ENCODE measurements around the gene GPC6. TPM values are rescaled to one million over a fixed set of nuclear protein-coding genes. Genes with fewer than 3 reads are reported as not detected.

Gene GPC6
- total and polyA plus RNA-seq, 4 donors = 5.9 to 29.1 (median 18.2) TPM

- Histone ChIP-seq H3K9ac (ENCODE audit: low read depth in 1 of 2, low read length in 2 of 2) (no peak overlapping the region), H3K27me3 (ENCODE audit: control insufficient read depth in 4 of 4, insufficient read depth in 4 of 4, low read length in 3 of 4) (no peaks in the 10 kb centered on the region), H3K4me1 (ENCODE audit: control insufficient read depth in 4 of 4, insufficient read depth in 4 of 4, low read length in 3 of 4) (peaks cover 2 to 36% (median 21%) of the 10 kb centered on the region in 4 donors), H3K9me3 (ENCODE audit: control insufficient read depth in 4 of 4, low read length in 3 of 4) (no peaks in the 10 kb centered on the region), H3K27ac (ENCODE audit: low read depth in 1 of 2, low read length in 2 of 2) (no peak overlapping the region), H3K36me3 (ENCODE audit: control insufficient read depth in 4 of 4, insufficient read depth in 3 of 4, low read depth in 1 of 4, low read length in 3 of 4) (no peaks in the 10 kb centered on the region), H3K4me3 (ENCODE audit: low read depth in 1 of 3, low read length in 3 of 3) (no peak overlapping the region)
- DNase-seq (ENCODE audit: low spot score) = no peak
- TF ChIP-seq HNF4A (conservative IDR thresholded peaks at IDR 0.05) (peak; percentile 51 to 66), CTCF (IDR thresholded peaks at IDR 0.05; ENCODE audit: low read depth, low read length, missing input control) (no peak), RXRA (IDR thresholded peaks at IDR 0.05) (peak; percentile 39 to 57), SP1 (IDR thresholded peaks at IDR 0.05) (peak; percentile 25)
- WGBS = 52% methylated on average over 1 of the region's 1 CpG
Measured at GRCh38 chr13:93771782-93772181, 545.2 kb downstream of the GPC6 start.

- Histone ChIP-seq H3K36me3 (ENCODE audit: control insufficient read depth in 4 of 4, insufficient read depth in 3 of 4, low read depth in 1 of 4, low read length in 3 of 4) (no peaks in the 10 kb centered on the region), H3K4me3 (ENCODE audit: low read depth in 1 of 3, low read length in 3 of 3) (no peak overlapping the region), H3K9ac (ENCODE audit: low read depth in 1 of 2, low read length in 2 of 2) (no peak overlapping the region), H3K9me3 (ENCODE audit: control insufficient read depth in 4 of 4, low read length in 3 of 4) (no peaks in the 10 kb centered on the region), H3K27me3 (ENCODE audit: control insufficient read depth in 4 of 4, insufficient read depth in 4 of 4, low read length in 3 of 4) (no peaks in the 10 kb centered on the region), H3K4me1 (ENCODE audit: control insufficient read depth in 4 of 4, insufficient read depth in 4 of 4, low read length in 3 of 4) (peaks cover 0 to 18% (median 5%) of the 10 kb centered on the region in 4 donors), H3K27ac (ENCODE audit: low read depth in 1 of 2, low read length in 2 of 2) (no peak overlapping the region)
- WGBS = 92% methylated on average over 2 of the region's 2 CpGs
- no peak for TF ChIP-seq HNF4G (IDR thresholded peaks at IDR 0.05)
- no peak for TF ChIP-seq JUND (IDR thresholded peaks at IDR 0.05)
- no peak for TF ChIP-seq HNF4A (conservative IDR thresholded peaks at IDR 0.05)
- TF ChIP-seq RXRA (IDR thresholded peaks at IDR 0.05) = no peak
- TF ChIP-seq YY1 (IDR thresholded peaks at IDR 0.05) = no peak
- TF ChIP-seq MAX (IDR thresholded peaks at IDR 0.05) = no peak
- no peak for TF ChIP-seq EGR1 (IDR thresholded peaks at IDR 0.05; ENCODE audit: low read depth in 2 of 2)
- no peak for TF ChIP-seq CTCF (IDR thresholded peaks at IDR 0.05; ENCODE audit: low read depth, low read length, missing input control)
- TF ChIP-seq FOXA1 (IDR thresholded peaks at IDR 0.05) = no peak
- TF ChIP-seq TAF1 (conservative IDR thresholded peaks at IDR 0.05) = no peak
- TF ChIP-seq ATF3 (IDR thresholded peaks at IDR 0.05) = no peak
- no peak for TF ChIP-seq NR2F2 (IDR thresholded peaks at IDR 0.05)
- no peak for TF ChIP-seq SP1 (IDR thresholded peaks at IDR 0.05)
- no peak for TF ChIP-seq FOXA2 (IDR thresholded peaks at IDR 0.05)
- DNase-seq (ENCODE audit: low spot score) = no peak
Measured at GRCh38 chr13:93774506-93774905, 547.9 kb downstream of the GPC6 start.

GRCh38 chr13:93775027-93775426, 548.4 kb downstream of the GPC6 start:
- TF ChIP-seq YY1 (IDR thresholded peaks at IDR 0.05) (no peak), FOXA1 (IDR thresholded peaks at IDR 0.05) (no peak), REST (IDR thresholded peaks at IDR 0.05) (no peak), GABPA (IDR thresholded peaks at IDR 0.05 in 1 of 2, conservative IDR thresholded peaks at IDR 0.05 in 1 of 2) (no peak), TAF1 (conservative IDR thresholded peaks at IDR 0.05) (no peak), HNF4A (conservative IDR thresholded peaks at IDR 0.05) (no peak), NR2F2 (IDR thresholded peaks at IDR 0.05) (no peak), ZBTB33 (IDR thresholded peaks at IDR 0.05) (no peak), RXRA (IDR thresholded peaks at IDR 0.05) (no peak), JUND (IDR thresholded peaks at IDR 0.05) (no peak), FOXA2 (IDR thresholded peaks at IDR 0.05) (no peak)
- Histone ChIP-seq H3K9me3 (ENCODE audit: control insufficient read depth in 4 of 4, low read length in 3 of 4) (no peaks in the 10 kb centered on the region), H3K4me3 (ENCODE audit: low read depth in 1 of 3, low read length in 3 of 3) (no peak overlapping the region), H3K9ac (ENCODE audit: low read depth in 1 of 2, low read length in 2 of 2) (no peak overlapping the region), H3K36me3 (ENCODE audit: control insufficient read depth in 4 of 4, insufficient read depth in 3 of 4, low read depth in 1 of 4, low read length in 3 of 4) (no peaks in the 10 kb centered on the region), H3K27ac (ENCODE audit: low read depth in 1 of 2, low read length in 2 of 2) (peak overlapping the region; percentile 17 to 22), H3K4me1 (ENCODE audit: control insufficient read depth in 4 of 4, insufficient read depth in 4 of 4, low read length in 3 of 4) (peaks cover 0 to 17% (median 4%) of the 10 kb centered on the region in 4 donors), H3K27me3 (ENCODE audit: control insufficient read depth in 4 of 4, insufficient read depth in 4 of 4, low read length in 3 of 4) (no peaks in the 10 kb centered on the region)
- WGBS = 89% methylated on average over 4 of the region's 4 CpGs
- no peak for DNase-seq (ENCODE audit: low spot score)

Measured in liver (tissue), 9 donors.